GM23248 (cell line): ENCODE results near the gene CCDC187.

Source experiments
- EZH2 ChIP-seq: fragments of 200-600 bp; sonication (generic); IDR thresholded peaks from 2 replicates; pipeline ENCODE4 v1.6.1; 2018; ENCODE audit warnings: antibody characterized with exemption, mild to moderate bottlenecking; ENCODE audit not compliant: insufficient read depth, poor library complexity, severe bottlenecking
- EZH2phosphoT487 ChIP-seq: fragments of 200-600 bp; sonication (generic); IDR thresholded peaks from 2 replicates; pipeline ENCODE4 v1.6.1; 2018; ENCODE audit warnings: antibody characterized with exemption, moderate library complexity, mild to moderate bottlenecking, low read depth; ENCODE audit not compliant: insufficient read depth

DNA sequence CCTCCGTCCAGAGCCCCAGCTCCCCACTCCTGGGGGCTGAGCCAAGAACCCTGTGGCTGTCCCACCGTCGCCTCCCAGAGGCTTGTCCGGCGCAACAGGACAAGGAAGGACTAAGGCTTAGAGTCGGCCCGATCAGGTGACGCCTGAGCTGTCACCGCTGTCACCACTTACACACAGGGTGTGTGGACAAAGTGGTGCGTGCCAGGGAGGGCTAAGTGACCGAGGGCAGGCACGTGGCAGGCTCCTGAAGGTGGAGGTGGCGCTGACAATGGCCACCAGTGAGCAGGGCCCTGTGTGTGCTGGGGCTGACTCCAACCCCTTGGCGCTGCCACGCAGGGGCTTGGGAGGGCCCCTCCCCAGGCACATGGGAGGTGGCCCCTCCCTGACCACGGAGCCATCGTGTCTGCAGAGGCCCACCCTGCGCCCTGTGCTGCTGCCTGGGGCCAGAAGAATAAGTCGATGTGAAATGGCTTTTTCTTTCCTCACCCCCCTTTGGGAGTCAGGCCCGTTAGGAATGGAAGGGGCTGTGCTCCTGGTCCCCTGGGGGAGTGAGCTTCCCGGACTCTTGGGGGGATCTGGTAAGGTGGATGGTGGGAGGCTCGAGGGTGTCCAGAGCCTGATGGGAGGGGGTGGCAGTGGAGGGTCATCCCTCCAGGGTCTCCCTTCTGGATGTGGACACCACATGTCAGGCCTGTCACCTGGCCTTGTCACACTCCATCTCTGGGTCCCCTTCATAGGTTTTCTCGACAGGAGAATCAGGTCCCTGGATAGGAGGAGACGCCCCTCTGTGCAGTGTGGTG is 20.8 kb upstream of the CCDC187 start:
- TF ChIP-seq EZH2 = no peak
- TF ChIP-seq EZH2phosphoT487 = no peak
